Measurements from ENCODE around the gene DMKN.
"Not testable (repeated sequence)": the region's sequence is repeated elsewhere in the genome, so short reads cannot be mapped to it uniquely, and the experiment has no call there.

Gene DMKN

DNA sequence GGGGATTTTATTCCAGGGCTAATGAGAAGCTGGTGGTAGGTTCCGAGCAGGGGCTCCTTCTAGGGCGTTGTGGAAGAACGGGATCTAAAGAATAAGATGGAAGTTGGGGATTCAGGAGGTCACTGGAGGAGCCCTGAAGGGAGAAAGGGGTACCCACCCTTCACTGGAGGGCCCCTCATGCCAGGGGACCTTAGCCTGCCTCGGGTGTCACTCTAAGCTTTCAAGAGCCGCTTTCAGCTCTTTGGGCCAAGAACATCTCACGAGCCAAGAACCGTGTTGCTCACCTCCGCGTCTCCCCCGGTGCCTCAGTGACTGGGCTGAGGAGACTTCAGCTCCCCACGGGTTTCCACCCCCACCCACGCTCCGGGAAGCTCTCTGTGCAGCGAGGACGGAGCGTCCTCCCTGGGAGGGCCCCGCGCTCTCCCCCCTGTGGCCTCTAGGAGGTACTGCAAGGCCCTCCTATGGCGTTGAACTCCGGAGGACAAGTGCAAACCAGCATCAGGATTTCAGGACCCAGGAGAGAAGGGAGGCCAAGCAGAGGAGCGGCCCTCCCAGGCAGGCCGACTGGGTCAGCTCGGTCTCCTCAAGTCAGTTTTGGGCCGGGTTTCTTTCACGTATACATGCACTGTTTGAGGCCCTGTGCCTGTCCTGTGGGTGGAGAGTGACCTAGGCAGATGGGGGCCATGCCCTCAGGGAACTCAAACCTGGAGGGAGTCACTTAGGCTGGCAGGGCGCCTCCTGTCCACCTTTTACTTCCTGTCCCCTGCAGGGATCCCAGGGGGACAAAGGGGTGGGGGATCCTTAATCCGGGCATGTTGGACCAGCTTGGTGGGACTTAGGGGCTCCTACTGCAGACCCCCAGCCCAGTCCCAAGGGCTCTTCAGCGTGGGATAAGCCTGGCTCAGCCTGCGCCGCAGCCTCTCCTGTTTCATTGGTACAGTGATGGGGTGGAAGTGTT lies 18.1 kb downstream of the DMKN start:
- DNase-seq, result peak; percentile 68

DNA sequence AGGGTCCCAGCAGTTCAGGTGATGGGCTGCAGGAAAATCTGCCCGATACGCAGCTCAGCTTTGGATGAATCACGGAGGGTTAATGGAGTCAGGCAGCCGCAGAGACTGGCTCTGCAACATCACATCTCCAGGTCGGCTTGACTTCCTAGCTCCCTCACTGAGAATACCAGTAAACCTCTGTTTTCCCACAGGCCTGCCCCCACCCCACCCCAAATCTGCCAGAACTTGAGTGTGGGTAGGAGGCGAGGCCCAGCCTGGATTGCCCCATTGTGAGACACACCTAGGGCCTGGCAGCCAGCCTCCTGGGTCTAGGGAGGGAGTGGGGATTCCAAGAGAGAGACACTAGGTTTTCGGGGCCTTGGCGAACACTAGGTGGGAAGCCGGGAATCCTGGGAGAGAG lies 19.5 kb downstream of the DMKN start:
- DNase-seq, result no peak

DNA sequence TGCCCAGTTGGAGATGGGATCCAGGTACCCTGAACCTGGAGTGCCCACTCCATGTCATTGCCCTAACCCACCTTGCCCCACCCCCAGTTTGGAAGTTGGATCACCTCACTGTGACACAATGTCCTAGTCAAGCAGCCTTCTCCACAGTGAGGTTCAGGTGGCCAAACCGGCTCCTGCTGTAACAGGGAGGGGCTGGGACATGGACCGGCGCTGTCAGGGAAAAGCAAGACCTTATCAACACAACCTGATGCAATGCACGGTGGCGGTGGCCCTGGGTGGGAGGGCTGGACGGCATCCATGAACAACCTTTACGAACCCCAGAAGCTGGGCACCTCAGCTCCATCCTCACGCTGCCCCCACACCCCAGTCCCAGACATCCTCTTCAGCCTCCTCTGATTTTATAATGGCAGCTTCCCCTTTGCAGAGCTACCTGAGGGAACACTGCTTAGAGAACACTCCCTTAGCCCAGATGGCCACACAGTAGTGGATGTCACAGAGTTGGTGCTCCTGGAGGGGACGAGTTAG lies 21.6 kb downstream of the DMKN start:
- no peak for DNase-seq

DNA sequence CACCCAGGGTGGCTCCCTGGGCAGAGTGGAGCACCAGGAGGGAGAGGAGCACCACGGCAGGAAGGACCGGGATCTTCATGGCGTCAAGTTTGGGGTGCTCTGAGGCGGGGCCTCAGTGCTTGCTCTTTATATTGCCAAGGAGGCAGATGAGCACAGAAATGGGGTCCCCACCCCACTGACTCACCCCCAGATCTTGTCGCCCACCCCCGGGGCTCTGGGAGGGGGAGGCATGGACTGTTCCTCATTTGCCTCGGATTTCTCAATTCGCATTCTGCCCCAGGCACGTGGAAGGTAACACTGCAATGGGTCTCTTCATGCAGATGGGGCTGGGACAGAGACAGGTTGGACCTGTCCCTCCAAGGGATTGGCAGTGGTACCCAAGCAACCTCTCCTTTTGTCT lies 23.1 kb downstream of the DMKN start, which contains the start of gene KRTDAP:
Gene KRTDAP, minus strand, starts transcription at position 101 of the 400 bp plus-strand sequence. Its CDS starts 22 bp downstream, at position 79.
- DNase-seq, result no peak

DNA sequence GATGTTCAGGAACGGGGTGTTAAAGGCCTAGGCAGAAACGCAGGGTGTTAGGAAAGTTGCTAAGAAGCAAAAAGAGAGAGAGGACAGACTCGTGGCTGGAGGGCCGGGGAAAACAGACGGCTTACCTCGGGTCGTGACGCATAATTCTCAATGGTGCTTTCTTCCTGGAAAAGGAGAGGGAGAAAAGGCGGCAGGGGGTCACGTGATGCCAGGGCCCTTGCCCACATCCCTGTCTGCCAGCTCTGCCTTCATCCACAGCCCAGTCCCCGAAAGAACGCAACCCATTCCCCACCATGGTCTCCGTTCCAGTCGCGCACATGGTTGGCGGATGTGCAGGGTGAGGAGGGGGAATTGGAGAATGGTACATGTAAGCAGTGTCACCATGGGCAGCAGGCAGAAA lies 24.8 kb downstream of the DMKN start:
- DNase-seq, result no peak

DNA sequence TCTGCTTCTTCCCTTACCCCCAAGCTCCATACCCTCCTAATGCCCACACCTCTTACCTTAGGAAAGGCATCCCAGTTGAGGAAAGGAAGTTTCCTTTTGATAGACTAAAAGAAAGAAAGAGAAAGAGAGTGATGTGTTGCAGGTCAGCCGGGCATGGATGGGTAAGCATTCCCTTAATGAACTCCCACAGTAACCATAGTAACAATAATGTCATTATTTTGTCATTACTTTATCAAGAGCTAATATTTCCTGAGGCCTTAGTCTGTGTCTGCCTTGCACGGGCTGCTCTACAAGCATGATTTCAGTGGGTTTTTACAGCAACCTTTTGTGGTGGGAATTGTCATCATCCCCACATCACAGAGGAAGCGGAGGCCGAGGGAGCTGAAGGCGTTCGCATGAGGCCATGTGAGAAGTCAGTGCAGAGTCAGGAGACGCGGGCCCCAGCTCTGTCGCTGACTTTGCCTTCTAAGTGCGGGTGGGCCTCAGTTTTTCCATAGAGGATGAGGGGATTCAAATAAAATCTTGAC lies 25.7 kb downstream of the DMKN start:
- no peak for DNase-seq

DNA sequence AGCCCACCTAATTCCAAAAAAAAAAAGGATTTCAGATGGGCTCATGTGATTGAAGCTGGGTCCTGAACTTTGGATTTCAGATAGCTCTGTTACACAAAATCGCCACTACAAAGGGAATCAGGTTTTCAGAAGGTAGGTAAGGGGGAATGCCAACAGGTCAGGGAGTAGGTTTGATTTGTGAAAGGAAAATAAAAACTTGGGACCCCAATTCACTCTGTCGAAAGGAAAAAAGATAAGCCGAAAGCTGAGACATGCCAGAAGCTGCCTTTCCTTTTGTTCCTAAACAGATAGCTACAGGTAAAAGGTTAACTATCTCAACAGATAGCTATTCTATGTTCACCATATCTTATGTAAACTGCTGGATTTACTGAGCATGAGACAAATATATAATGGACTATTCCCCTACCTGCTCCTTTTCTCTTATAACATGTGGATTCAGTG lies 27.2 kb downstream of the DMKN start:
- DNase-seq, result no peak

DNA sequence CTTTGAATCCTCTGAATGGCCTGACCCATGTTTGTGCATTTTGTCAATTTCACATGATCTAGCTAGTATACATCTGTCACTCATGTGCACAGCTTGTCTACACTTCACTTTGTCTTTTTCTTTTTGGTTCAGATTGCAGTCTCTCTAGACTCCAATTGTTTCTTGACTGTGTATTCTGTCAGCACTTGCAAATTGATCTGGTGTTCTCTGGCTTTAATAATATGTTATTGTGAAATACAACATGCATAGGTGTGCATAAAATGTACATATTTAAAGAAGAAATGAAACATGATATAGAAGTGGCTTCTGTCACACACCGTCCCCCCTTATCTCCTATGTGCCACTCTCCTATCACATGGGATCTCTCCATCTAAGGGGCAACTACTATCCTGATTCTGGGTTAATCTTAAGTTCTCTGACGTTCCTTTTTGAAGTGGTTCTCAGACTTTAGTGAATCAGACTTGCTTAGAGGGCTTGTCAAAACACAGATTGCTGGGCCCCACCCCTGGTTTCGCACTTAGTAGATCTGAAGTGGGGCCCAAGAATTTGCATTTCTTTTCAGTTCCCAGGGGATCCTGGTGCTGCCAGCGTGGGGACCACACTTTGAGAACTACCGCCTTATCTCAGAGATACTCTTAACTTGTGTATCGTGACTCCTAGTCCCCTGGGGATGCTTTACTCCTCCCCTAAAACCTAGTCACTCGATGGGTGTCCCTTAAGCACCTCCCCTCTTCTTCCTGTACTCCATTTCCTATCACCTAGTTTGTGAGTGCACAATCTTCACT lies 29.0 kb downstream of the DMKN start:
- no peak for DNase-seq

DNA sequence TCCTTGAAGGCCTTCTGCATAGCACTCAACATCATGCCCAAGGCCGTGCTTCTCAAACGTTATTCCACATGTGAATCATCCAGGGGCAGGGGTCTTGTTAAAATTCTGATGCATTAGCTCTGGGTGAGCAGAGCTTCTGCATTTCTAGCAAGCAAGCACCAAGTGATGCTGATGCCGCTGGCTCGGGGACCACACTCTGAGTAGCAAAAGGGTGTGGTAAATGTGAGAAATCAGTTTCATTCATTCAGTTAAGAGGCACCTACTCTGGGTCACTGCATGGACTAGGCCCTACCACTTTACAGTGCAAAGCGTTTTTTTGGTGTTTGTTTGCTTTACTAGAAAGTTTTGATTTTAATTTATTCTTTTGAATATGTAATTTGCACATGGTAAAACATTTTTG lies 30.4 kb downstream of the DMKN start:
- DNase-seq, result no peak

DNA sequence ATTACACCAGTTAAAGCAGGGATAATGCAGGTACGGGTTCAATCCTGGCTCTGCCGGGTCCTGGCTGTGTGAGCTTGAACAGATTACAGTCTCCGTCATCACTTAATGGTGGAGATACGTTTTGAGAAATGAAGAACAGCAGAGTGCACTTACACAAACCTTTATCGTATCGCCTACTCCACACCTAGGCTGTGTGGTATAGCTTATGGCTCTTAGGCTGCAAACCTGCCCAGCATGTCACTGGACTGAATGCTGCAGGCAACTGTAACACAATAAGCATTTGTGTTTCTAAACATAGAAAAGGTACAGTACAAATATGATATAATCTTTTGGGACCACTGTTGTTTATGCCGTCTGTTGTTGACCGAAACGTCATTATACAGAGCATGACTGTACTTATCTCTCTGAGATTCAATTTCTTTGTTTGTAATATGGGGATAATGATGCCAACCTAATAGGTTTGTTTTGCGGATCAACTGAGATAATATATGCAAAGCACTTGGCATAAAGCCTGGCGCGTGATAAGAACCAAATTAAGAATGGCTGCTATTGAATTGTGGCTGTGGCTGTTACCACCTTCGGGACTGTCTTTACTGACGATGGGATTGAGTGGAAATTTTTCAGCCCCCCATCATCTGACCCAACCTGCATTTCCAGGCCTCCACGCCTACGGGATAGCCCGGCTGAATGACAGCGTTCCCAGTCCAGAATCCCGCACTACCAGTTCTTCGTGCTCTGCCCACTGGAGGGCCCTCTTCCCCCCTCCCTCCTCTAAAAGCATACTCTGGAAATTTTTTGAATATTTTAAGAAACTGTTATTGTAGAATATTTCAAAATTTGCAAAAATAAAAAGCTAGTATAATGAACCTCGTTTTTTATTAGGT lies 34.4 kb downstream of the DMKN start:
- no peak for DNase-seq

DNA sequence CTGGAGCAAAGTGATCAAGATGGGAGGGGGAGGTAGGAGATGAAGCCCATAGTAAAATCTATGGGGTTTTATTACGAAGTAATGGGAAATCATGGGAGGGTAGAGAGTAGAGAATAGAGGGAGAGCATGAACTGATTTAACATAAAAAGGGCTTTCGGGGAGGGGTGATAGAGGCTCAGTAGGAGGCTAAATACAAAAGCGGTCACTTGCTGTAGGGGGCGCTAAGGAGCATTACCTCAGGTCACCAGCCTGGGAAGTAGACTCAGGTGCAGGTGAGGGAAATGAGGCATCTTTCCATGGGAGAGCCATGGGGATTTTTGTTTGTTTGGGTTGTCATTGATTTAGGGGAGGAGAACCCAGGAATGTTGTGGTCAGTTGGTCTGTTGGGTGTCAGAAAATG lies 37.3 kb downstream of the DMKN start:
- DNase-seq, result no peak

DNA sequence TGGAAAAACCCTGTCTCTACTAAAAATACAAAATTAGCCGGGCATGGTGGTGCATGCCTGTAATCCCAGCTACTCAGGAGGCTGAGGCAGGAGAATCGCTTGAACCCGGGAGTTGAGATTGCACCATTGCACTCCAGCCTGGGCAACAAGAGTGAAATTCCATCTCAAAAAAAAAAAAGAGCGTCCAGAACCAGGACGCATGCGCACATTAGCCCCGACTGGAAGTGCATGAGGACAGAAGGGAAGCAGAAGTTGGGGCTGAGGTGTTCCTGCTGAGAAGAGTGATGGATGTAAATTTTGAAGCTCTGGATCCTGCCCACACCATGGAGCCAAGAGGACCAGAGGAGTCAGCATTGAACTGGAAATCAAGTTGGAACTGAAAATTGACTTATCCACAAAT lies 38.9 kb downstream of the DMKN start:
- not testable (repeated sequence) for DNase-seq

DNA sequence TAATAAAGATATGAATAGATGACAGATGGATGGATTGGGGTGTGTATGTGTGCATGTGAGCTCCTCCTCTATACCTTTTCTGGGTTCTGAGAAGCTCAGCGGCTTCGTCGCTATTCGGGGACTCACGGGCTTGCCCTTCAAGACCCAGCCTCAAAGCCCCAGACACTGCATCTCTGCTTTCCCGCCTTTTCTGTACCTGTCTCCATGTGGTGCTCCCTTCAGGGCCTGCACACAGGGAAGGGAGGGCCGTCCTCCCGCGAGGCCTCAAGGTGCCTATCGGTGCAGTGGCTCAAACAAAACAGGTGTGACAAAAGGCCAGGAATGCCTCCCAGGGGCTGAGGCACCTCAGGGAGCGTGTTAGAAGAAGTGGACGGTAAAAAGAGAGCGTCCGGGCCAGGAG lies 39.3 kb downstream of the DMKN start:
- no peak for DNase-seq

DNA sequence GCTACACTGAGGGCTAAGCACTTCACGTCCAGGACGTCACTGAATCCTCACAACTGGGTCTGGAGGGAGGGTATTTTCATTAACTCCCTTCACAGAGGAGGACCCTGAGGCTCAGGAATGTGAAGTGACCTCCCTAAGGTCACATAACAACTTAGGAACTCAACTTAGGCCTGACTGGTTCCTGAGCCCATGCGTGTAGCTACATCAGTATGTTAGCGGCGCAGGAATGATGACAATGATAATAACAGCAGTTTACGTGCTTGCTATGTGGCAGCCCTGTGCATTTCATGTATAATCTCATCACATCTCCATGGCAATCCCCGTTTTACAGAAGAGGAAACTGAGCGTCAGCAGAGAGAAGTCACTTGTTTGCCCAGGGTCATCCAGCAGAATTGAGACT lies 41.5 kb downstream of the DMKN start:
- DNase-seq, result no peak

DNA sequence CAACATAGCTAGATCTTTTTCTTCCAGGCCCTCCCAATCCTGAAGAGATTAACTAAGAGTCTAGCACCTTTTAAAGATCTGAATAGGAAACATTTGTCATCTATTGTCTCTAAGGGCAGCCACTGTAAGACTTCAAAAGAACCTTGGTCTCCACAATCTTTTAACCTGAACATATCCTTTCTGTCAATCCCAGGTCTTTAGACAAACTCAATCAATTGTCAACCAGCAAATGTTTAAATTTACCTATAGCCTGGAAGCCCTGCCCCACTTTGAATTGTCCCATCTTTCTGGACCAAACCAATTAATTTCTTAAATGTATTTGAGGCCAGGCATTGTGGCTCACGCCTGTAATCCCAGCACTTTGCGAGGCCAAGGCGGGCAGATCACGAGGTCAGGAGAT lies 42.4 kb downstream of the DMKN start:
- not testable (repeated sequence) for DNase-seq

DNA sequence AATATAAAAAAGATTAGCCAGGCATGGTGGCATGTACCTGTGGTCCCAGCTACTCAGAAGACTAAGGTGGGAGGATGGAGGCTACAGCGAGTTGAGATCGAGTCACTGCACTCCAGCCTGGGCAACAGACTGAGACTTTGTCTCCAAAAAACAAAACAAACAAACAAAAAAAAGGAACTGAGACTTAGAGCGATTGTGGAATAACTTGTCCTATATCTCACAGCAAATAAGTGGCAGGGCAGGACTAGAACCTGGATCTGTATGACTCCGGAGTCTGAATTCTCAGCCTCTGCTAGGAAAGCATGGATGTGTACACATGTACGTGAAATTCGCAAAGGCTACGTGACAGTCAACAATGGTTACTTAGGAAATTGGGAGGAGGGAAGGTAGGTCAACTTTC lies 43.3 kb downstream of the DMKN start:
- no peak for DNase-seq

DNA sequence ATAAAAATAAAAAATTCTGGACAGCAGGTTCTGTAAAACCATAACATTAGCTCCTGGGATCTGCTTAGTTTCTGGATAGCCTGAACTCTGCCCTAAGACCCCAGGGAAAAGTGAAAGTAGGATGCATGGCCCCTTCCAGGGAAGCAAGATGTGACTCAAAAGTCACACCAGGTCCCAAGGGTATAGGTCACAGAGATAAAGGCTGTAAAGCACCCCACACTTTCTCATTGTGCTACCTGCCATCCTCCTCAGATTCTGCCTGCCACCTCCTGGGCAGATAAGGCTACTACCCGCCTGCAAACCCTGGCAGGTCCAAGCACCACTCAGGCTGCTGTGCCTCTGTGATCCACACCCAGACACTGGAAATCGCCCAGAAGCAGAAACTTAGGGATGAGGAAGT lies 44.8 kb downstream of the DMKN start:
- peak; percentile 72 for DNase-seq

DNA sequence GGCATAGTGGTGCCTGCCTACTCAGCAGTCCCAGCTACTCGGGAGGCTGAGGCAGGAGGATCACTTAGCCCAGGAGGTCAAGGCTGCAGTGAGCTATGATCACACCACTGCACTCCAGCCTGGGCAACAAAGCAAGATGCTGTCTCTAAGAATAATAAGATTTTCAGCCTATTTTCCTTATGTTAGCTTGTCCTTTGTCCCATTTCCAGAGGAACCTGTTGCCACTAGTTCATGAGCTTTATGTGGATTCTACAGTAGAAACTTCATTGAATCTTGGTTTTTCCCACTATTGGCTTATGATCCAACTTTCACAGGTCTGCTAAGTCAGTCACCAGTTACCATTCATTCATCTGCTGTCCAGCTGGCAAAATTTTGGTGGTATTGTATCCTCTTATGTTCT lies 47.2 kb downstream of the DMKN start:
- DNase-seq, result no peak

DNA sequence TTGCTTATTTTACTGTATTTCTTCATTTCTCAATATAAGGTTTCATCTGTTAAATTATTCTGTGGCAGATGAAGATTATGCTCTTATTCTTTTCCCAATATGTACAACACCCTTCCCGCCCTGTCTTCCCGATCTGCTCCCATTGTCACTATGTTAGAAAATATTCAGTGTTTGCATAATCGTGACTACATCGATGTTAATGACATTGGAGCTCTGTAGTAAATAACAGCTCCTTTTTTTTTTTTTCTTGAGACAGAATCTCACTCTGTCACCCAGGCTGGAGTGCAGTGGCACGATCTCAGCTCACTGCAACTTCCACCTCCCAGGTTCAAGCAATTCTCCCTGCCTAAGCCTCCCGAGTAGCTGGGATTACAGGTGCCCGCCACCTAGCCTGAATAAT lies 50.5 kb downstream of the DMKN start:
- not testable (repeated sequence) for DNase-seq

DNA sequence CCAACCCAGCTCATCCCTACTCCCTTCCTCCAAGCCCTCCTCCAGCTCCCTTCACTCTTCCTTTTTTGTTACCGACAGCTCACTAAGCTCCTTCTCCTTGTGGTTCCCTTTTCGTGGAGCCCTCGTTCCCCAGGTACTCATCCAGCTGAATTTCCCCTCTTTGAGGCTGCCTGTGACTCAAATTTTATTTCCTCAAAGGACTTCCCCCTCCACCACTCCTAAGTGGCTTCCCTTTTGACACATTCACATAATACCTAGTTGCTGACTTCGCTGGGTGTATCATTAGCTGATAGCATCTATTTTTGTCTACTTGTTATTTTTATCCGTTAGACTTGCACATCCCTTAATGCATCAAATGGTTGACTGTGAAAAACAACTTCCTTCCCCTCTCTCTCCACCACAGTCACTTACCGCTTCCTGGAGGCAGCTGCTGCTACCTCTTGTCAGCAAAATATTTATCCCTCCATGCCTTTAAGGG lies 50.9 kb downstream of the DMKN start:
- DNase-seq, result peak; percentile 85

DNA sequence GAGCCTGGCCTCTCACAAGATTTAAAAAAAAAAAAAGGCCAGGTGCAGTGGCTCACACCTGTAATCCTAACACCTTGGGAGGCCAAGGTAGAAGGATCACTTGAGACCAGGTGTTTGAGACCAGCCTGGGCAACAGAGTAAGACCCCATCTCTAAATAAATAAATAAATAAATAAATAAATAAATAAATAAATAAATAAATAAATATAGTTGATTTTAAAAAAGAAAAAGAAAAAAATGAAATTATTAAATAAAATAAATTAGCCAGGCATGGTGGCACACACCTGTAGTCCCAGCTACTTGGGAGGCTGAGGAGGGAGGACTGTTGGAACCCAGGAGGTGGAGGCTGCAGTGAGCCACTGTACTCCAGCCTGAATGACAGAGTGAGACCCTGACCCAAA lies 51.7 kb downstream of the DMKN start:
- DNase-seq, result not testable (repeated sequence)

DNA sequence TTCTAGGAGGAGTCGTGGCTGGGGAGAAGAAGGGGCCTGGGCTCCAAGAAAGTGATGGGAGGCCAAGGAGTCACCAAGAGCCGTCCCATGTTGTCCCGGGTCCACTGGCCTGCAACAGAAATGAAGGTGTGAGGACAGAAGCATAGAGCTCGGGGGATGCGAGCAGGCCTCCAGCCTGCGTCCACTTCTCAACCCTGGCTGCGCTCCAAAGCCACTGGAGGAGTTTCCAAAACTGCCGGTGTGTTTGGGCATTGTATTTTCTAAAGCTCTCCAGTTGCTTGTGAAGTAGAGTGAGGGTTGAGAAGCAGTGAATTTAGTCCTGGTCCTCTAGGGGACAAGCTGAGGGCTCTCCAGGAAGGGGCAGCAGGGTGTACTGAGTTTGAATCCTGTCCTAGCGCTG lies 52.4 kb downstream of the DMKN start:
- no peak for DNase-seq
